ENCODE measurements around the gene DOCK1.

DOCK1 gene

GRCh38 chr10:127357265-127357664, 452.0 kb downstream of the DOCK1 start:
- no peak overlapping the region for H2AFZ ChIP-seq (ENCODE audit: insufficient read depth, low read length, poor library complexity)
- H3K4me3 ChIP-seq (ENCODE audit: low read depth, low read length) = no peak overlapping the region
- H3K14ac ChIP-seq (ENCODE audit: low read length) = no peak overlapping the region
- no peaks in the 10 kb centered on the region for H3K4me1 ChIP-seq (ENCODE audit: control insufficient read depth in 1 of 2, insufficient read depth in 2 of 2, low read length in 2 of 2)
- H4K8ac ChIP-seq (ENCODE audit: low read depth, low read length) = no peak overlapping the region
- H3K18ac ChIP-seq (ENCODE audit: low read length) = no peak overlapping the region
- no peak overlapping the region for H3K27ac ChIP-seq (ENCODE audit: low read depth, low read length)
- H4K12ac ChIP-seq (ENCODE audit: low read depth, low read length) = no peak overlapping the region
- H4K91ac ChIP-seq (ENCODE audit: low read depth, low read length) = no peak overlapping the region
- no peak overlapping the region for H2BK12ac ChIP-seq (ENCODE audit: low read length)
- no peak overlapping the region for H3K4me2 ChIP-seq (ENCODE audit: low read length)
- no peak overlapping the region for H3K23ac ChIP-seq (ENCODE audit: low read length)
- no peak for DNase-seq
- WGBS (ENCODE audit: extremely low coverage, insufficient coverage, insufficient read length) = no CpG with 5 or more reads among the region's 6 CpGs
- H2BK5ac ChIP-seq (ENCODE audit: low read depth, low read length, poor library complexity) = no peak overlapping the region
- H3K79me1 ChIP-seq (ENCODE audit: low read length) = no peaks in the 10 kb centered on the region
- H3K9ac ChIP-seq (ENCODE audit: low read length) = no peak overlapping the region
- no peak overlapping the region for H3K4ac ChIP-seq (ENCODE audit: low read depth, low read length)
- H3K27me3 ChIP-seq (ENCODE audit: insufficient read depth, low read length) = no peaks in the 10 kb centered on the region
- H3K36me3 ChIP-seq (ENCODE audit: control insufficient read depth in 1 of 2, insufficient read depth in 2 of 2, low read length in 2 of 2) = peaks cover 14 to 16% of the 10 kb centered on the region in 2 experiments
- H3K9me3 ChIP-seq (ENCODE audit: insufficient read depth, low read depth, low read length) = no peaks in the 10 kb centered on the region
- no peak overlapping the region for H2BK120ac ChIP-seq (ENCODE audit: insufficient read depth, low read length, poor library complexity)
- H2AK5ac ChIP-seq (ENCODE audit: low read length) = no peak overlapping the region
- no peaks in the 10 kb centered on the region for H3K79me2 ChIP-seq (ENCODE audit: control insufficient read depth, insufficient read depth, low read length, poor library complexity)

DNA sequence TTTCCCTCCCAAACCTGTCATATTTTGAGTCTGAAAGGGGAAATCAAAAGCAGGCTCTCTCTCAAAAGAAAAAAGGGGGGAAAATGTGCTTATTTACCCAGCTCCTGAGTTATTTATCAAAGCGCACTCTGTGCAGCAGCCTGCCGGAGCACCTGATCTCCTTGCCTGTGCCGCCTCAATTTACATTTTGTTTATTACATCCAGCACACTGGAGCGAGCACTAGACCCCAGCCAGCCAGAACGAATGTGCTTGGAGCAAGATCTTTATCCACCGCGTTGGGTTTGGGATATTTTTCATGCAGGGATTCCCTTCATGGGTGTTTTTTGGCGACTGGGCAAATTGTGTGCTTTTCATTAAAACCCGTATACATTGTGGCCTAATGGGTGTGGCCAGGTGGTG, 453.1 kb downstream of the DOCK1 start:
- no peak overlapping the region for H3K18ac ChIP-seq (ENCODE audit: low read length)
- no peak overlapping the region for H2AK5ac ChIP-seq (ENCODE audit: low read length)
- H3K9me3 ChIP-seq (ENCODE audit: insufficient read depth, low read depth, low read length) = peaks cover 2% of the 10 kb centered on the region
- no peak overlapping the region for H3K4me3 ChIP-seq (ENCODE audit: low read depth, low read length)
- H3K27ac ChIP-seq (ENCODE audit: low read depth, low read length) = no peak overlapping the region
- no CpG with 5 or more reads among the region's 9 CpGs for WGBS (ENCODE audit: extremely low coverage, insufficient coverage, insufficient read length)
- H3K23ac ChIP-seq (ENCODE audit: low read length) = no peak overlapping the region
- H2BK12ac ChIP-seq (ENCODE audit: low read length) = no peak overlapping the region
- no peak overlapping the region for H3K9ac ChIP-seq (ENCODE audit: low read length)
- no peaks in the 10 kb centered on the region for H3K4me1 ChIP-seq (ENCODE audit: control insufficient read depth in 1 of 2, insufficient read depth in 2 of 2, low read length in 2 of 2)
- no peak overlapping the region for H4K91ac ChIP-seq (ENCODE audit: low read depth, low read length)
- no peak for DNase-seq
- no peak overlapping the region for H3K4ac ChIP-seq (ENCODE audit: low read depth, low read length)
- H4K8ac ChIP-seq (ENCODE audit: low read depth, low read length) = no peak overlapping the region
- H3K27me3 ChIP-seq (ENCODE audit: insufficient read depth, low read length) = no peaks in the 10 kb centered on the region
- no peak overlapping the region for H2BK5ac ChIP-seq (ENCODE audit: low read depth, low read length, poor library complexity)
- H2AFZ ChIP-seq (ENCODE audit: insufficient read depth, low read length, poor library complexity) = no peak overlapping the region
- no peaks in the 10 kb centered on the region for H3K79me1 ChIP-seq (ENCODE audit: low read length)
- H3K36me3 ChIP-seq (ENCODE audit: control insufficient read depth in 1 of 2, insufficient read depth in 2 of 2, low read length in 2 of 2) = peaks cover 17 to 19% of the 10 kb centered on the region in 2 experiments
- no peak overlapping the region for H3K14ac ChIP-seq (ENCODE audit: low read length)
- no peaks in the 10 kb centered on the region for H3K79me2 ChIP-seq (ENCODE audit: control insufficient read depth, insufficient read depth, low read length, poor library complexity)
- H3K4me2 ChIP-seq (ENCODE audit: low read length) = no peak overlapping the region
- no peak overlapping the region for H2BK120ac ChIP-seq (ENCODE audit: insufficient read depth, low read length, poor library complexity)
- no peak overlapping the region for H4K12ac ChIP-seq (ENCODE audit: low read depth, low read length)

DNA sequence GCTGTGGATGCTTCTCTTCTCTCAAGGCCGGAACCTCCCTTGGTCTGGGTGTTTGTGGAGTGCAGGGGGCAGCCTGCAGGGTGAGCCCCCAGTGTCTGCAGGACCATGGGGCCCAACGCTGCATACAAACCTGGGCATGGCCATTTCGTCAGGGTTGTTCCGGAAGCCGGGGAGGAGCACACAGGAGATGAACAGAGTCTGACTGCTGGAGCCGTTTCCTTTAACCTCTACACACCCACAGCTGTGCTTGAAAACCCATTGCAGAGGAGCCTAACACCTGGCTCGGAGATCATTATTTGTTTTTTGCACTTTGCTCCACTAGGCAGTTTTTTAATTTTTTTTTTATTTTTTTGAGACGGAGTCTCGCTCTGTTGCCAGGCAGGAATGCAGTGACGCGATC, 458.8 kb downstream of the DOCK1 start:
- Histone ChIP-seq H2BK120ac (ENCODE audit: insufficient read depth, low read length, poor library complexity) (no peak overlapping the region), H2AFZ (ENCODE audit: insufficient read depth, low read length, poor library complexity) (no peak overlapping the region), H3K4me2 (ENCODE audit: low read length) (no peak overlapping the region), H4K8ac (ENCODE audit: low read depth, low read length) (no peak overlapping the region), H3K79me1 (ENCODE audit: low read length) (no peaks in the 10 kb centered on the region), H3K27ac (ENCODE audit: low read depth, low read length) (no peak overlapping the region), H3K18ac (ENCODE audit: low read length) (no peak overlapping the region), H2BK12ac (ENCODE audit: low read length) (no peak overlapping the region), H3K79me2 (ENCODE audit: control insufficient read depth, insufficient read depth, low read length, poor library complexity) (no peaks in the 10 kb centered on the region), H4K91ac (ENCODE audit: low read depth, low read length) (no peak overlapping the region), H2BK5ac (ENCODE audit: low read depth, low read length, poor library complexity) (no peak overlapping the region), H3K23ac (ENCODE audit: low read length) (no peak overlapping the region), H3K36me3 (ENCODE audit: control insufficient read depth in 1 of 2, insufficient read depth in 2 of 2, low read length in 2 of 2) (peaks cover 16 to 17% of the 10 kb centered on the region in 2 experiments), H2AK5ac (ENCODE audit: low read length) (no peak overlapping the region), H3K4me1 (ENCODE audit: control insufficient read depth in 1 of 2, insufficient read depth in 2 of 2, low read length in 2 of 2) (no peaks in the 10 kb centered on the region), H3K4me3 (ENCODE audit: low read depth, low read length) (no peak overlapping the region), H3K14ac (ENCODE audit: low read length) (no peak overlapping the region), H4K12ac (ENCODE audit: low read depth, low read length) (no peak overlapping the region), H3K4ac (ENCODE audit: low read depth, low read length) (no peak overlapping the region), H3K9me3 (ENCODE audit: insufficient read depth, low read depth, low read length) (peaks cover 2% of the 10 kb centered on the region), H3K9ac (ENCODE audit: low read length) (no peak overlapping the region), H3K27me3 (ENCODE audit: insufficient read depth, low read length) (no peaks in the 10 kb centered on the region)
- no peak for DNase-seq
- no CpG with 5 or more reads among the region's 11 CpGs for WGBS (ENCODE audit: extremely low coverage, insufficient coverage, insufficient read length)

GRCh38 chr10:127368101-127368500, 462.9 kb downstream of the DOCK1 start:
- Histone ChIP-seq H3K4ac (ENCODE audit: low read depth, low read length) (no peak overlapping the region), H2BK120ac (ENCODE audit: insufficient read depth, low read length, poor library complexity) (no peak overlapping the region), H3K4me1 (ENCODE audit: control insufficient read depth in 1 of 2, insufficient read depth in 2 of 2, low read length in 2 of 2) (no peaks in the 10 kb centered on the region), H3K79me2 (ENCODE audit: control insufficient read depth, insufficient read depth, low read length, poor library complexity) (no peaks in the 10 kb centered on the region), H2AFZ (ENCODE audit: insufficient read depth, low read length, poor library complexity) (no peak overlapping the region), H3K4me2 (ENCODE audit: low read length) (no peak overlapping the region), H2AK5ac (ENCODE audit: low read length) (no peak overlapping the region), H3K9ac (ENCODE audit: low read length) (no peak overlapping the region), H2BK12ac (ENCODE audit: low read length) (no peak overlapping the region), H4K12ac (ENCODE audit: low read depth, low read length) (no peak overlapping the region), H3K18ac (ENCODE audit: low read length) (no peak overlapping the region), H4K91ac (ENCODE audit: low read depth, low read length) (no peak overlapping the region), H3K36me3 (ENCODE audit: control insufficient read depth in 1 of 2, insufficient read depth in 2 of 2, low read length in 2 of 2) (peaks cover 13% of the 10 kb centered on the region in 2 experiments), H3K23ac (ENCODE audit: low read length) (no peak overlapping the region), H2BK5ac (ENCODE audit: low read depth, low read length, poor library complexity) (no peak overlapping the region), H3K14ac (ENCODE audit: low read length) (no peak overlapping the region), H4K8ac (ENCODE audit: low read depth, low read length) (no peak overlapping the region), H3K79me1 (ENCODE audit: low read length) (no peaks in the 10 kb centered on the region), H3K27ac (ENCODE audit: low read depth, low read length) (no peak overlapping the region), H3K4me3 (ENCODE audit: low read depth, low read length) (no peak overlapping the region), H3K9me3 (ENCODE audit: insufficient read depth, low read depth, low read length) (no peaks in the 10 kb centered on the region), H3K27me3 (ENCODE audit: insufficient read depth, low read length) (no peaks in the 10 kb centered on the region)
- no peak for DNase-seq
- no CpG with 5 or more reads among the region's 5 CpGs for WGBS (ENCODE audit: extremely low coverage, insufficient coverage, insufficient read length)

All from trophoblast cell (in vitro differentiated cells and primary cell).